GM12872 (cell line): ENCODE data around the gene ZSCAN22.

Source experiments
- CTCF ChIP-seq: IDR thresholded peaks from 3 replicates; pipeline ENCODE4 v1.5.1; 2011; ENCODE audit warnings: low read depth, mild to moderate bottlenecking, low read length, moderate library complexity; ENCODE audit not compliant: insufficient read depth

ZSCAN22 gene

GRCh38 chr19:58291943-58292342, 34.9 kb upstream of the ZSCAN22 start:
- no peak for TF ChIP-seq CTCF

- no peak for TF ChIP-seq CTCF
Measured at GRCh38 chr19:58294743-58295374, 31.9 kb upstream of the ZSCAN22 start.

- TF ChIP-seq CTCF = no peak
Measured at GRCh38 chr19:58296104-58296503, 30.7 kb upstream of the ZSCAN22 start.

GRCh38 chr19:58300620-58301019, 26.2 kb upstream of the ZSCAN22 start:
- no peak for TF ChIP-seq CTCF

- no peak for TF ChIP-seq CTCF
Measured at GRCh38 chr19:58304255-58304654, 22.5 kb upstream of the ZSCAN22 start.

- TF ChIP-seq CTCF = no peak
Measured at GRCh38 chr19:58304748-58305064, 22.1 kb upstream of the ZSCAN22 start.

GRCh38 chr19:58305065-58305931, 21.5 kb upstream of the ZSCAN22 start, which contains the start of gene ERVK3-1:
TSS of gene ERVK3-1 (plus strand) at chr19:58305377. CDS start at chr19:58312169, 6,792 bp downstream.
- no peak for TF ChIP-seq CTCF
